Endothelial cell of hepatic sinusoid (primary cell): ENCODE results near the gene WWTR1.

Experiments
- in situ Hi-C: cut with HindIII; loops from 2 replicates; pipeline ENCODE4 v1.10.0; 2017; ENCODE audit warnings: low sequenced_read_pairs

Gene WWTR1

GRCh38 chr3:149655826-149656574, 1.8 kb downstream of the WWTR1 start:
- in situ Hi-C loops: no loop called here

- in situ Hi-C loops: loop anchor here (5.0 kb wide), 1 partner anchor 82 kb away; no protein-coding TSS in a partner anchor
Measured at GRCh38 chr3:149654188-149654601, 3.6 kb downstream of the WWTR1 start.

- in situ Hi-C loops: loop anchor here (5.0 kb wide), 1 partner anchor 81 kb away; no protein-coding TSS in a partner anchor
Measured at GRCh38 chr3:149653564-149653963, 4.3 kb downstream of the WWTR1 start.

- in situ Hi-C loops: loop anchor here (5.0 kb wide), 1 partner anchor 81 kb away; no protein-coding TSS in a partner anchor
Measured at GRCh38 chr3:149653136-149653535, 4.7 kb downstream of the WWTR1 start.

GRCh38 chr3:149650828-149651227, 7.0 kb downstream of the WWTR1 start:
- in situ Hi-C loops: loop anchor here (5.0 kb wide), 1 partner anchor 79 kb away; no protein-coding TSS in a partner anchor

- in situ Hi-C loops: no loop called here
Measured at GRCh38 chr3:149648525-149648924, 9.3 kb downstream of the WWTR1 start.

- in situ Hi-C loops: no loop called here
Measured at GRCh38 chr3:149647812-149648211, 10.0 kb downstream of the WWTR1 start.

- in situ Hi-C loops: no loop called here
Measured at GRCh38 chr3:149647285-149647684, 10.5 kb downstream of the WWTR1 start.

GRCh38 chr3:149646181-149646766, 11.6 kb downstream of the WWTR1 start:
- in situ Hi-C loops: no loop called here

- in situ Hi-C loops: no loop called here
Measured at GRCh38 chr3:149643963-149644362, 13.9 kb downstream of the WWTR1 start.

- in situ Hi-C loops: no loop called here
Measured at GRCh38 chr3:149643482-149643798, 14.4 kb downstream of the WWTR1 start.

GRCh38 chr3:149640976-149641728, 16.7 kb downstream of the WWTR1 start:
- in situ Hi-C loops: no loop called here

- in situ Hi-C loops: no loop called here
Measured at GRCh38 chr3:149639093-149639486, 18.7 kb downstream of the WWTR1 start.

- in situ Hi-C loops: no loop called here
Measured at GRCh38 chr3:149638228-149639092, 19.4 kb downstream of the WWTR1 start.

GRCh38 chr3:149635396-149635795, 22.4 kb downstream of the WWTR1 start:
- in situ Hi-C loops: no loop called here

GRCh38 chr3:149634573-149634972, 23.3 kb downstream of the WWTR1 start:
- in situ Hi-C loops: no loop called here

GRCh38 chr3:149634072-149634471, 23.8 kb downstream of the WWTR1 start:
- in situ Hi-C loops: no loop called here

- in situ Hi-C loops: no loop called here
Measured at GRCh38 chr3:149632225-149632624, 25.6 kb downstream of the WWTR1 start.

- in situ Hi-C loops: no loop called here
Measured at GRCh38 chr3:149630806-149631205, 27.0 kb downstream of the WWTR1 start.

- in situ Hi-C loops: no loop called here
Measured at GRCh38 chr3:149628957-149629670, 28.7 kb downstream of the WWTR1 start.
